GM04504 (cell line): Measurements from ENCODE around the gene SPATA12.

Source experiments
- DNase-seq: peaks from one replicate; pipeline ENCODE4 v3.0.0-alpha.2; 2012; ENCODE audit warnings: low read depth

SPATA12 gene, protein sequence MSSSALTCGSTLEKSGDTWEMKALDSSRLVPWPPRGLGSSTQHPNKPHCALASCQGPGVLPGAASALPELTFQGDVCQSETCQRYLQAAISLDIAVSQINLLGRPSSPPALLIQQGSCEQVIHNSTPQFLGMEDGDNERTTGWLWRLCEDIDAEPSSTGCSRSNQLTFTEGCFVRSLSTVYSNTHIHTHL

DNA sequence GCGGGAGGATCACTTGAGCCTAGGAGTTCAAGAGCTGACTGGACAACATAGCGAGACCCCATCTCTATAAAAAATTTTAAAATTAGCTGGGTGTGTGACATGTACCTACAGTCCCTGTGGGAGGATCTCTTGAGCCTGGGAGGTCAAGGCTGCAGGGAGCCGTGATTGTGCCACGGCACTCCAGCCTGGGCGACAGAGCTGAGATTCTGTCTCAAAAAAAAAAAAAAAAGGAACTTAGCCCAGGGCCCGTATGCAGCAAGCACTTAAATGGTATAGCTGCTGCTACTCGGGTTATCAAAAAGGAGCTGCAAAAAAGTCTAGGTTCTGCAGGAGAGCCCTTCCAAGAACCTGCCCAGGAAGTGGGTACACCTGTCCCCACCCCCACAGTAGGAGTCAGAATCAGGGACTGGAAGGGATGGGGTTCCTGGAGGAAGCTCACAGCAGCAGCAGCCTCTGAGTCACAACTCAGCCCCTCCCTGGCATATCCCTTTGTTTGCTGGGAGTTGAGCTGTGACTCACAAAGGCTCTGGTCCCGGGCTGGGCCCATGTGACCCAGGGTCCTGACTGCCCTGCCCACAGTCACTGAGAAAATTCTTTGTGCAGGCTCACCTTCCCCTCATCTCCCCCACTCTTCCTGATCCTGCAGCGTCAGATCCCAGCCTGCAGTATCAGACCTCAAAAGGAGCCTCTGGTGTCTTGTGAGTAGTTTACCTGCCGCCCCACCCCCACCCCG lies at the start of gene SPATA12:
SPATA12 (plus strand) TSS at position 576 of the 733 bp plus-strand sequence. CDS start 13,031 bp downstream, outside the sequence.
- DNase-seq = peak; percentile 69

GRCh38 chr3:57011022-57011421 lies 49.4 kb upstream of the SPATA12 start:
- no peak for DNase-seq

- DNase-seq = no peak
These were observed 47.6 kb upstream of the SPATA12 start for GRCh38 chr3:57012847-57013246.

DNA sequence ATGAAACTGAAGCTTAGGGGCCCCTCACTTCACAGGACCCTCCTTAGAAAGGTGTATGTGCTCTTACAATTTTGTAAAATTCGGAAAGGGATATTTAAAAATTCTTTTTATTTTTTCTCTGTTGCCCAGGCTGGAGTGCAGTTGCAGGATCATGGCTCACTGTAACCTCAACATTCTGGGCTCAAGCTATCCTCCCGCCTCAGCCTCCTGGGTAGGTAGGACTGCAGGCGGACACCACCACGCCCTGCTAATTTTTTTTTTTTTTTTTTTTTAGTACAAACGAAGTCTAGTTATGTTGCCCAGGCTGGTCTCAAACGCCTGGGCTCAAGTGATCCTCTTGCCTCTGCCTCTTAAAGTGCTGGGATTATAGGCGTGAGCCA lies 45.1 kb upstream of the SPATA12 start:
- no peak for DNase-seq

DNA sequence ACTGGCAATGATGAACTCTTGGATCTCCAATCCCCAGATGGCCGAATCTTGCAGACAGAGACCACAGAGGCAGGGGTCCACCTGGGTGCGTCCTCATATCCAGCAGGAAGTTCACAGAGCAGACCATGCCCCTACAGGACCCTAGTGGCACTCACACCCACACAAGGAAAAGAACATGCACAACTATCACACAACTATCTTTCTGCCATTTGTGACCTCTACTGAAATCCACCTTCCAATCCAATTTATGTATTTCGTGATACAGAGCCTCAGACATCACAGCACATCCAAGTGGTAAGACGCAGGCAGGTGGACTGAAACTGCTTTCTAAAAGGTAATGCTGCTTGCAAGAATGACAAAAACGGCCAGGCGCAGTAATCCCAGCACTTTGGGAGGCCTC lies 44.6 kb upstream of the SPATA12 start:
- DNase-seq = no peak

GRCh38 chr3:57017459-57017845 lies 43.0 kb upstream of the SPATA12 start:
- DNase-seq = no peak

DNA sequence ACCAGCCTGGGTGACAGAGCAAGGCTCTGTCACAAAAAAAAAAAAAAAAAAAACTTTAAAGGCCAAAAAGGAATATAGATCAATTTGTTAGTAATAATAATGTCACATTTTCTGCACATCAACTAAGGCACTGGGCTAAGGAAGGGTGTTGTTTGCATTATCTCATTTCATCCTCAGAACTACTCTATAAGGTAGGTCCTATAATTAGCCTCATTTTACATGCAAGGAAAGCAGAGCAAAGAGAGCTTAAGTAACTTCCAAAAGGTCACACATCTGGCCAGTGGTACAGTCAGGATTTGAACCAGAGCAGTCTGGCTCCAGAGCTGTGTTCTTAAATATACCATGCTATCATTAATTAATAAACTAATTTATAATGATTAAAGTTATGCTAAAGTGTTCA lies 42.2 kb upstream of the SPATA12 start:
- DNase-seq = no peak

DNA sequence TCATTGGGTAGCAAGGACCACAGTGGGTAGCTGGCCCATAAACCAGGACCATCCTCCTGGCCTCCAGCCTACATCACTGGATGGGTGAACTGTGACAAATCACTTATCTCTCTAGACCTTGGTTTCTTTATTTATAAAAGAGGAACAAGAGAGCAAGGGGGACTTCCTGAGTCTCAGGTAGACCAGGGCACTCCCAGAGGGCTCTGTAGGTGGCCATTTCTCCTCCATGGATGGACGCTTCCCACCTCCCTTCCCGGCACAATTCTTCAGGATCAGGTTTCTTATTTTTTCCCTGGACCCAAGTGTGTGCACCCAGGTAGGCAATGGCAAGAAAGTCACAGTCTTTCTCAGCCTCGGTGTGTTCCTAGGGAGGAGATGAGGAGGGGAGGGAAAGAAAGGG lies 41.4 kb upstream of the SPATA12 start:
- no peak for DNase-seq

GRCh38 chr3:57025237-57025636 lies 35.2 kb upstream of the SPATA12 start:
- no peak for DNase-seq

GRCh38 chr3:57026944-57027343 lies 33.5 kb upstream of the SPATA12 start:
- no peak for DNase-seq

DNA sequence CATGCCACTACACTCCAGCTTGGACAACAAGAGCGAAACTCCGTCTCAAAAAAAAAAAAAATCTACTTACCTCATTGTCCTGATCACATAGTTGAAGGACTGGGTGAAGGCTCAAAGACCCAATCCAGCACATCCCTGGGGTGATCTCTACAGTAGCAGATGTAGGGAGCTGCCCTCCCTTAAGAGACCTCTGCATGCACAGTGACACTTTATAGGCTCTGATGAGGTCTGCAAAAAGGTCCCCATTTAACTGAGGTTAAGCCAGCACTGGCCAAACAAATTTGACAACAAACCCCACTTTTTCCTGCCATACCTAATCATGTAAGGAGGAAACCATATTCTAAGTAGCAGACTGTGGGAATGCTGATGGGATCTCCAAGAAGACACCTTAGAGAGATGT lies 31.1 kb upstream of the SPATA12 start:
- DNase-seq = no peak

DNA sequence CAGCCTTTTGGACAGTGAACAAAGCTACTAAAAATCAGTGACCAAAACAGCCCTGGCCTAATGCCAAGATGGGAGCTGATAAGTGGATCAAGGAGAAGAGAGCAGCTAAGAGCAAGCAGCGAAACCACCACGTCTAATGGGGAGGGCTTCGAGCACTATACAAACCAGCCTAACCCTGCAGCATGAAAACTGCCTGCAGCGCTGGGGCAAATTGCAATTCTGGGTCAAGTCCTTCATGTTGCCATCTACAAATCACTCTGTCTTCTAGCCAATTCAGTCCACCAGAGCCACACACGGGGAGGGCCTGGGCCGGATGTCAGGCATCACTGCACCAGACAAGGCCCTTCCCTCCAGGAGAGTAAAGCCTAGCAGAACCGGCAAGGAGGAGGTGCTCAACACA lies 30.5 kb upstream of the SPATA12 start:
- DNase-seq = no peak

DNA sequence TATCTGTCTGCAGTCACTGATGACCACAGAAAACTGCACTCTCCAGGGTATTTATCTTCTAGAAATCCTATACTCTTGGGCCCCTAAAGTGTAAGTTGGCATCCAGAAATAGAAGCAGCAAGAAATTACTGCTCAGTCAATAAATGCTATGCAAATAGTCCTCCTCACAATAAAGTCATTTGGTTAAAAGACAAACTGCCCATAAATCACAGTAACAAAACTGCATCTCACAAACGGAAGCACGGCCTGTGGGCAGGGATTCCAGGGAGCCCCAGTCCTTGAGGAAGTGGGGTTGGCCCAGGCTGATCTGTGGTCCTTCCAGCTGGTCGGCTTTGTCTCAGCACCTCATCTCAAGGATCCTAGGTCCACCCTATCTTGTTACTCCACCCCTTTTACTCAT lies 29.7 kb upstream of the SPATA12 start:
- DNase-seq = no peak

DNA sequence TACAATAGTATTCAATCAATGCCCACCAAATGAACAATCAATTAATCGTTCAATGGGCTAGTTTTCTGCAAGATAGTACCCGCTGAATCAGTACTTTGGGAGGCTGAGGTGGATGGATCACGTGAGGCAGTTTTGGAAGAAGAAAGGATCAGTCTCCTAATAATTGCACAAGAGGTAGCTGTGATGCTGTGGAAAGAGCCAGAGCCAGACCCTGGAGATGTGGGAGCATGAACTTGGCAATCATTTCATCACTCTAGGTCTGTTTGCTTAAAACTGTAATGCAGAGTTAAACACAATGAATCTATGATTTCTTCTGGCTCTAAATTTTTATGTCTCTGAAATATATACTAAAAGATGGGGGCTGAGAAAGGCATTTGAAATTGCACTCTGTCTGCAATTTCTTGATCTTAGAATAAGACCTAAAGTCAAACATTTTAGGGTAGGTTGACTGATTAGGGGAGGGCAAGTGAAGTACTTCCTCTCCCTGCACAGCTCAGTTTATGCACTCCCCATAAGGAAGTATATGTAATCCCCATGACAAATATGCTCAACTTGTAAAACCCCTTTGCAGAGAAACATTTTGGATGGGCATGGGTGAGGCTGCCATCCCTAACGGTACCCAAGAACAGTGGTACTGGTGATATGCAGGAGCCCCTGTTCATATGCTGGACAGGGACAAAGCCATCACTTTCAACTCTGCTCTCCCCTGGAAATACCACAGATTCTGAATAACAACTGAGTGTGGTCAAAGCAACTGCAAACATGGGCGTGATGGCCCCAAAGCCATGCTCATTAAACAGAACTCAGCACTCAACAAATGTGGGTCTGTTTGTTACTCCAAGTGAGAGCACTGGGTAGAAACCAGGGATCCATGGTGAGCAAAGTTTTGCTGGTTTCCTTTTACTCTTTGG lies 28.6 kb upstream of the SPATA12 start:
- DNase-seq = no peak

- no peak for DNase-seq
These were observed 23.5 kb upstream of the SPATA12 start for GRCh38 chr3:57036952-57037351.

DNA sequence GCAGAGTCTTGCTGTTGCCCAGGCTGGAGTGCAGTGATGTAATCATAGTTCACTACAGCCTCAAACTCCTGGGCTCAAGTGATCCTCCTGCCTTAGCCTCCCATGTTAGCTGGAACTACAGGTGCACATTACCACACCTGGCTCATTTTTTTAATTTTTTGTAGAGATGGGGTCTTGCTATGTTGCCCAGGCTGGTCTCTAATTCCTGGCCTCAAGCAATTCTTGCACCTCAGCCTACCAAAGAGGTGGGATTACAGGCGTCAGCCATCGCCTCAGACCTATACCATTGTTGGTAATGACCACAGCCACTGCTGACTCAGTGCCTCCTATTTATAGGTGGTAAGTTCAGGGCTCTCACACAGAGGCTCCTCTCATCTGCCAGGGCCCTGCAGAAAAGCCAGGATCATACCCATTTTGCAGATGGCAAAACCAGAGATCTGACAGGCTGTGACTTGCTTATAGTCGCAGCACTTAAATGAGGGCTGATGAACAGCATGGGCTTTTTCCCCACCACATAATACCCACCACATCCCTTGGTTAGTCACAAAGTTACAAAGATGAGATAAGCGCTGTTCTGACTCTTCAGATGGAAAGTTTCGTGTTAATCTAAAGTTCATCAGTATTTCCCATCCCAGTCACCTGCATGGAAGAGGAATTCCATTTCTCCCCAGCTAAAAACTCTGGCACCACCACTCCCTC lies 21.8 kb upstream of the SPATA12 start:
- DNase-seq = no peak

GRCh38 chr3:57041674-57042073 lies 18.8 kb upstream of the SPATA12 start:
- no peak for DNase-seq

GRCh38 chr3:57043518-57043917 lies 16.9 kb upstream of the SPATA12 start:
- no peak for DNase-seq

DNA sequence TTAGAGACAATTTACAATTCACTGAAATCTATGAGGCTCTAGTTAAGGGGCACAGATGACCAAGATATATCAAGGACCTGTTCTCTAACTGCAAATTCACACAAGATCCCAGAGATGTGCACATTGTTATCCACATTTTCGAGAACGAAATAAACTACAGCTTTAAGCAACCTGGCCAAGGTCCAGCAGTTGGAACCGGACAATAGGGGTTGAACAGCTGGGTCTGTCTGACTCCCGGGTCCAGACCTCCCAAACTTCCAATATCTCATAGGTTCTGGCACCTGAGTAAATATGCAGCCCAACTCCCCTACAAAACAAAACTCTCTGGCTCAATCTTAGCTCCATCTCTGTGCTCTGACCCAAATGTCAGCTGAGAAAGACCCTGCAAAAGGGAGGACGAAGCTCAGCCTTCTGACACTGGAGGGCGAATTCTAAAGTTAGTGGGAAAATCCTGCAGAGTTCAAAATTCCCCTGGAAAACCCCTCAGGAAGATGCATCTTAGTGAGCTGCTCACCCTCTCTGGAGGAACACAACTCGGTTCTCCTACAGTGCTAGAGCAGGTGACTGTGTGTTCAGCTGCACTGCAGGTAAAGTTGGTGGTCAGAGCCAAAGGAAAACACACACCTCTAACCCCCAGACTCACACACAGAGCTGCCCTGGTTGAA lies 14.2 kb upstream of the SPATA12 start:
- DNase-seq = no peak

DNA sequence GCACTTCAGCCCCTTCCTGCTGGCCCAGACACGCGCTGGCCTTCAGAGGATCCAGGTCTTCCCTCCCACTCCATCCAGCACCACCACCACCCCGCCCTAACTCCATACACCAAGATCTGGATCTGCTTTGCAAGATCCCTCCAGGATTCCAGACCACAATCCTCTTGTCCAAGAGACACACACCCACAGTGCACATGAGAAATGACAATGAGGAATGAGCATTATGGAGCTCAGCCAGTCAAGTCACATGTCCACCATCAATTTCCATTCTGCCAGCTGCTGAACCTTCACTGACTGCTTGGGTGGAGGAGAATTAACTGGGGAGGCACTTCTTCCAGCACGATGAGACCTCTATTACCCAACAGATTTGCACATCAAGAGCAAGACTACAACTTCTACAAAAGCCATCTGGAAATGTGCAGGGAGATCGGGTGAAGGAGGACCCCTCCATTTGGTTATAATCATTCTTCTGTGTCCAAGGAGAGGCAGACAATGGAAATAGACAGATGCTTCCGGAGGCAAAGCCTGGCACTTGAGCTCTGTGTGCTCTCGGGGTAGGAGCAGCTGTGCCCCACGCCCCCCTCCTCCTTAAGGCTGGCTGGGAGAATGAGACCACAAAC lies 12.3 kb upstream of the SPATA12 start:
- DNase-seq = peak; percentile 81

DNA sequence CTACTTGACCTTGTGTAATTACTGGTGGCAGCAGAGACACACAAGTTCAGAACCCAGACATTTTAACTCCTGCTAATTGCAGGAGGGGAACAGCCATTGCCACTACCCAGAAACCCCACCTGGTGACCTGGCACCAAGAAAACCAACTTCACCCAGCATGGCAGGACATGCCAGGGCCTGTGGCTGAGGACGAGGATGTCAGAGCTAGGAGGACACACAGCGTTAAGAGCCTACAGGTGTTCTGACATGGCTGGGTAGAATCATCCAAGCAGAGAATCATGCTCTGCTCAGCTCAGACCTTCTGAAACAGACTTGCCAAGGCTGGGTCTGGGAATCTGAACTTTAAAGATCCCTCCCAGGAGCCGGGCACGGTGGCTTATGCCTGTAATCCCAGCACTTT lies 11.7 kb upstream of the SPATA12 start:
- DNase-seq = no peak
